Ishikawa (cell line): ENCODE measurements around the gene LRRC32.

Experiments used
- CEBPB ChIP-seq: IDR thresholded peaks from 2 replicates; pipeline ENCODE4 v1.6.1; 2012
- CREB1 ChIP-seq: IDR thresholded peaks from 2 replicates; pipeline ENCODE4 v1.6.1; 2012; ENCODE audit warnings: low read depth
- EGR1 ChIP-seq: IDR thresholded peaks from 2 replicates; pipeline ENCODE4 v1.6.1; 2012
- EP300 ChIP-seq: IDR thresholded peaks from 2 replicates; pipeline ENCODE4 v1.6.1; 2012; ENCODE audit warnings: borderline replicate concordance
- FOXM1 ChIP-seq: IDR thresholded peaks from 2 replicates; pipeline ENCODE4 v1.6.1; 2012; ENCODE audit warnings: low read depth, borderline replicate concordance
- NFIC ChIP-seq: IDR thresholded peaks from 2 replicates; pipeline ENCODE4 v1.6.1; 2012
- RAD21 ChIP-seq: IDR thresholded peaks from 2 replicates; pipeline ENCODE4 v1.6.1; 2012; ENCODE audit warnings: low read depth
- TAF1 ChIP-seq: IDR thresholded peaks from 2 replicates; pipeline ENCODE4 v1.6.1; 2012; ENCODE audit warnings: low read depth, mild to moderate bottlenecking
- TCF12 ChIP-seq: IDR thresholded peaks from 2 replicates; pipeline ENCODE4 v1.6.1; 2012; ENCODE audit warnings: low read depth
- TEAD4 ChIP-seq: IDR thresholded peaks from 2 replicates; pipeline ENCODE4 v1.6.1; 2012
- YY1 ChIP-seq: IDR thresholded peaks from 2 replicates; pipeline ENCODE4 v1.6.1; 2012; ENCODE audit warnings: low read depth
- ZBTB7A ChIP-seq: IDR thresholded peaks from 2 replicates; pipeline ENCODE4 v1.6.1; 2012; ENCODE audit warnings: low read depth
- TF ChIP-seq, protein P1 (sequence below): IDR thresholded peaks from 2 replicates; pipeline ENCODE4 v1.6.1; 2012; ENCODE audit warnings: low read depth, mild to moderate bottlenecking
- TF ChIP-seq, protein P2 (sequence below): IDR thresholded peaks from 2 replicates; pipeline ENCODE4 v1.6.1; 2012
- TF ChIP-seq, protein P3 (sequence below): IDR thresholded peaks from 2 replicates; pipeline ENCODE4 v1.6.1; 2012

Gene LRRC32

DNA sequence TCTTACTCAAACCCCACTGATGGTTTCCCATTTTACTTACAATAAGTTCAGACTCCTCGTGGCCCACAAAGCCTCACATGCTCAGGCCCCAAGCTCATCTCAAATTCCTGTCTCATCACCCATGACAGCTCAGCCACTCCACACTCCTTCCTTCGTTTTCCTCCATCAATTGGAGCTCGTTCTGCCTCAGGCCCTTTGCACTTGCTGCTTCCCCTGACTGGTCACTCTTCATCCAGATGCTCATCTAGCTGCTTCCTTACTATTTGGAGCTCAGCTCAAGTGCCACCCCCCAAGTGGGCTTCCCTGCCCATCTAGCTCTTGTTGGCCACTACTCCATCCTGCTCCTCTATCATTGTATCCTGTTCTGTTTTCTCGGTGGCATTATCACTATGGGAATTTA, 46.8 kb upstream of the LRRC32 start:
- TF ChIP-seq YY1 (no peak), CREB1 (no peak)

DNA sequence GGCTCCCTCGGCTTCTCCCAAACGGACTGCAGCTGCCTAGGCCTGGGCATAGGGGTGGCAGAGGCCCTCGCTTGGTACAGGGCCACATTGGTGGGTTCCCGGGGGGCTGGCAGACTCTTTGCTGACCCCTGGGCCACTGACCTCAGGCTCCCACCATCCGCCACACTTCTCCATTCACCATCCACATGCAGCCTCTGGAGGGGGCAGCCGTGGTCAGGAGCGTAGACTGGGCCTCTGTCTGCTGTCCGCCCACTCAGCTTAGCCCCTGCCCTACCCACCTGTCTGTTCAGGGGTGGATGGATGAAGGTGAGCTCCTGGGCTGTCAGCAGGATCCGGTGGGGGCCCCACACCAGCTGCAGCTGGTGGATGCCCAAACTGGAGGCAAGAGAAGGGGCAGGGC, 45.7 kb upstream of the LRRC32 start:
- TF ChIP-seq, protein P1, sequence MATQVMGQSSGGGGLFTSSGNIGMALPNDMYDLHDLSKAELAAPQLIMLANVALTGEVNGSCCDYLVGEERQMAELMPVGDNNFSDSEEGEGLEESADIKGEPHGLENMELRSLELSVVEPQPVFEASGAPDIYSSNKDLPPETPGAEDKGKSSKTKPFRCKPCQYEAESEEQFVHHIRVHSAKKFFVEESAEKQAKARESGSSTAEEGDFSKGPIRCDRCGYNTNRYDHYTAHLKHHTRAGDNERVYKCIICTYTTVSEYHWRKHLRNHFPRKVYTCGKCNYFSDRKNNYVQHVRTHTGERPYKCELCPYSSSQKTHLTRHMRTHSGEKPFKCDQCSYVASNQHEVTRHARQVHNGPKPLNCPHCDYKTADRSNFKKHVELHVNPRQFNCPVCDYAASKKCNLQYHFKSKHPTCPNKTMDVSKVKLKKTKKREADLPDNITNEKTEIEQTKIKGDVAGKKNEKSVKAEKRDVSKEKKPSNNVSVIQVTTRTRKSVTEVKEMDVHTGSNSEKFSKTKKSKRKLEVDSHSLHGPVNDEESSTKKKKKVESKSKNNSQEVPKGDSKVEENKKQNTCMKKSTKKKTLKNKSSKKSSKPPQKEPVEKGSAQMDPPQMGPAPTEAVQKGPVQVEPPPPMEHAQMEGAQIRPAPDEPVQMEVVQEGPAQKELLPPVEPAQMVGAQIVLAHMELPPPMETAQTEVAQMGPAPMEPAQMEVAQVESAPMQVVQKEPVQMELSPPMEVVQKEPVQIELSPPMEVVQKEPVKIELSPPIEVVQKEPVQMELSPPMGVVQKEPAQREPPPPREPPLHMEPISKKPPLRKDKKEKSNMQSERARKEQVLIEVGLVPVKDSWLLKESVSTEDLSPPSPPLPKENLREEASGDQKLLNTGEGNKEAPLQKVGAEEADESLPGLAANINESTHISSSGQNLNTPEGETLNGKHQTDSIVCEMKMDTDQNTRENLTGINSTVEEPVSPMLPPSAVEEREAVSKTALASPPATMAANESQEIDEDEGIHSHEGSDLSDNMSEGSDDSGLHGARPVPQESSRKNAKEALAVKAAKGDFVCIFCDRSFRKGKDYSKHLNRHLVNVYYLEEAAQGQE: no peak
- TF ChIP-seq EP300 (no peak), EGR1 (no peak), YY1 (no peak), TEAD4 (no peak), CREB1 (no peak), RAD21 (no peak), NFIC (no peak), TAF1 (no peak), TCF12 (no peak), FOXM1 (no peak), ZBTB7A (no peak), CEBPB (no peak)
- TF ChIP-seq, protein P2, sequence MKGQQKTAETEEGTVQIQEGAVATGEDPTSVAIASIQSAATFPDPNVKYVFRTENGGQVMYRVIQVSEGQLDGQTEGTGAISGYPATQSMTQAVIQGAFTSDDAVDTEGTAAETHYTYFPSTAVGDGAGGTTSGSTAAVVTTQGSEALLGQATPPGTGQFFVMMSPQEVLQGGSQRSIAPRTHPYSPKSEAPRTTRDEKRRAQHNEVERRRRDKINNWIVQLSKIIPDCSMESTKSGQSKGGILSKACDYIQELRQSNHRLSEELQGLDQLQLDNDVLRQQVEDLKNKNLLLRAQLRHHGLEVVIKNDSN: no peak
- TF ChIP-seq, protein P3, sequence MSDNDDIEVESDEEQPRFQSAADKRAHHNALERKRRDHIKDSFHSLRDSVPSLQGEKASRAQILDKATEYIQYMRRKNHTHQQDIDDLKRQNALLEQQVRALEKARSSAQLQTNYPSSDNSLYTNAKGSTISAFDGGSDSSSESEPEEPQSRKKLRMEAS: no peak

DNA sequence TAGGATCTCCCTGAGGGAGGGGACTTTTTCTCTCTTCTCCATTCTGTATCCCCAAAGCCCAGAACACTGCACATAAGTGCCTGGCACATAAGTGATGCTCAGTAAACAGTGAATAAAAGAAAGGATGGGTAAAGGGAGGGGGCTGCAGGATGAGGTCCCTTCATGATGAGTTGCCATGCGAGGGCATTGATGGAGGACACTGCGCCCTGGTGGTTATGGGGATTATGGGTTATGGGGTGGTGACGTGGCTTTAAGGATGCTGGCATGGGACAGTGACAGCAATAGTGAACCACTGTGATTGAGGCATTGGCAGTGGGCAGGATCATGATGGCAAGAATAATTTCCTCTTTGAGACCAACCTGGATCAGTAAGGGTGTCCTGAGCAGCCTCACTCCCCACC, 43.9 kb upstream of the LRRC32 start:
- TF ChIP-seq, protein P2: no peak
- TF ChIP-seq EGR1 (no peak), CEBPB (no peak), FOXM1 (no peak), TCF12 (no peak)
- TF ChIP-seq, protein P1: no peak

DNA sequence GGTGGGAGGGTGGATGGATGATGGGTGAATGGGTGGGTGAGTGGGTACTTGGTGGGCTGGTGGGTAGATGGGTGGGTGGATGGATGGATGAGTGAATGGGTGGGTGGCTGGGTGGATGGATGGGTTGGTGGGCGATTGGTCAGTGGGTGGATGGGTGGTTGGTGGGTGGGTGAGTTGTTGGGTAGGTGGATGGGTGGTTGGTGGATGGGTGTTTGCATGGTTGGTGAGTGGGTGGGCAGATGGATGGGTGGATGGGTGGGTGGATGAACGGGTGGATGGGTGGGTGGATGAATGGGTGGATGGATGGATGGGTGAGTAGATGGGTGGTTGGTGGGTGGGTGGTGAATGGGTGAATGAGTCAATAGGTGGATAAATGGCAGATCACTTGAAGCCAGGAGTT, 43.0 kb upstream of the LRRC32 start:
- TF ChIP-seq EP300 (no peak), ZBTB7A (no peak), RAD21 (no peak), TEAD4 (no peak), TAF1 (no peak)

DNA sequence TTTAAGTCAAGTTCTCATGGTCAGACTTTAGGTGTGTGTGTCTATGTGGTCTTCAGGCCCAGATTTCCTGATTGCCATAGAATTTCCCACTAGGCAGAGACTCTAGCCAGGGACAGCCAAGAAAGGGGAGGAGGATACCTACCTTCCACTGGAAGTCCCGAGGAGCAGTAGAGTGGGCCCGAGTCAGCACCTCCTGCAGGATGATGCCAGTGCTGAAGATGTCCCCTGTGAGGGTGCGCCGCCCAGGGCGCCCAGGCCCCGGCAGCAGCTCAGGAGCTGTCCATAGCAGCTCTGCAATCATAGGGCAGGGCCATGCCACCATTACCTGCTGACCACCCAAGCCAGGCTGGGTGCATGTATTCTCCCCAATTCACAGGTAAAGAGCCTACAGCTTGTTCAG, 41.6 kb upstream of the LRRC32 start:
- TF ChIP-seq CREB1 (no peak), YY1 (no peak), EGR1 (no peak), TCF12 (no peak), FOXM1 (no peak), NFIC (no peak), CEBPB (no peak), TEAD4 (no peak), EP300 (no peak), RAD21 (no peak)
- TF ChIP-seq, protein P3: no peak

DNA sequence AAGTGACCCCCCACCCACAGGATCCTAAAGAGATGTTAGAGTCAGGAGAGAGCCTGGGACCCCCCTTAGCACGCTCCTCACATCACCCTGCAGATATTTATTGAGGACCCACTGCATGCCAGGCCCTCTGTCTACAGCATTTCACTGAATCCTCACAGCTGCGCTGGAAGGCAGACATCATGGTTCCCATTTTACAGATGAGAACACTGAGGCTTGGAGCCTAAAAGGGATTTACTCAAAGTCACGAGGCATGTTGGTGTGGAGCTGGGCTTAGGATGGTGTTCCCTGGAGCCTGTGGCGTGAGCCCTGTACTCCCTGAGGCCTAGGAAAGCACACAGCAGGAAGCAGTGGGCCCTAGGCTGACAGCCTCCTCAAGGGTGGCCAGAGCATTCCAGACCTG, 39.2 kb upstream of the LRRC32 start:
- TF ChIP-seq CREB1: no peak
- TF ChIP-seq RAD21: no peak
- TF ChIP-seq, protein P2: no peak
- TF ChIP-seq FOXM1: no peak
- no peak for TF ChIP-seq TEAD4
